Panc1 (cell line): ENCODE results near the gene ASB17. TPM values are rescaled to one million over a fixed set of nuclear protein-coding genes. Genes with fewer than 3 reads are reported as not detected.
"Not testable (repeated sequence)": the region's sequence is repeated elsewhere in the genome, so short reads cannot be mapped to it uniquely, and the experiment has no call there.

Source experiments
- ATAC-seq: fragments of 200-7000 bp; cut with Tn5 transposase; 2 replicates; pipeline ENCODE4 v1.9.1; 2020; ENCODE audit warnings: mild to moderate bottlenecking, moderate library complexity
- BruUV-seq: library from RNA; stranded (reverse); fragments of 400-500 nt; replicated peaks from 2 replicates; lab custom pipeline; 2021; lab: Mats Ljungman, UMichigan
- CTCF ChIA-PET: fragments of 300-600 bp; sonication (Branson Sonifier 250); formaldehyde crosslinking; loops from one replicate; lab custom pipeline; 2022; ENCODE audit warnings: antibody characterized with exemption; lab: Charles Lee
- POLR2A ChIA-PET: fragments of 300-600 bp; sonication (Branson Sonifier 250); formaldehyde crosslinking; loops from one replicate; lab custom pipeline; 2022; ENCODE audit warnings: antibody characterized with exemption; lab: Charles Lee
- DNase-seq: peaks from one replicate; pipeline ENCODE4 v3.0.0-alpha.2; 2010; ENCODE audit warnings: low read depth, low spot score
- H3K27ac ChIP-seq: 2 replicates; pipeline ENCODE4 v1.5.1; 2011; ENCODE audit warnings: mild to moderate bottlenecking, low read length, inconsistent platforms
- H3K27me3 ChIP-seq: fragments of 200-500 bp; sonication (Bioruptor generic); 2 replicates; pipeline ENCODE4 v1.6.0; 2014; ENCODE audit warnings: low read length, inconsistent platforms; ENCODE audit not compliant: control insufficient read depth, insufficient read depth
- H3K36me3 ChIP-seq: fragments of 200-500 bp; sonication (Bioruptor generic); 2 replicates; pipeline ENCODE4 v1.5.1; 2014; ENCODE audit warnings: inconsistent platforms, mild to moderate bottlenecking, low read length, moderate library complexity; ENCODE audit not compliant: control insufficient read depth, insufficient read depth
- H3K4me1 ChIP-seq: 2 replicates; pipeline ENCODE4 v1.5.1; 2011; ENCODE audit warnings: inconsistent platforms, mild to moderate bottlenecking, low read length, moderate library complexity; ENCODE audit not compliant: control insufficient read depth, insufficient read depth
- H3K4me3 ChIP-seq, 2 experiments: 2 replicates each; pipeline ENCODE4 v1.5.1; 2011 to 2012; ENCODE audit warnings: low read depth in 2 of 2, low read length in 2 of 2, mild to moderate bottlenecking in 2 of 2, inconsistent platforms in 1 of 2, moderate library complexity in 1 of 2
- H3K9me3 ChIP-seq: fragments of 200-500 bp; sonication (Bioruptor generic); 2 replicates; pipeline ENCODE4 v1.5.1; 2014; ENCODE audit warnings: low read depth, mild to moderate bottlenecking, inconsistent platforms, low read length, moderate library complexity; ENCODE audit not compliant: control insufficient read depth, insufficient read depth
- CTCF ChIP-seq: fragments of 450-650 bp; IDR thresholded peaks from 2 replicates; pipeline ENCODE4 v1.5.1; 2017; ENCODE audit warnings: mild to moderate bottlenecking
- POLR2AphosphoS5 ChIP-seq: IDR thresholded peaks from 2 replicates; pipeline ENCODE4 v1.6.1; 2012; ENCODE audit warnings: mild to moderate bottlenecking, low read depth, low read length, moderate library complexity
- SIN3A ChIP-seq: IDR thresholded peaks from 2 replicates; pipeline ENCODE4 v1.6.1; 2012; ENCODE audit warnings: low read depth, mild to moderate bottlenecking, low read length, moderate library complexity, borderline replicate concordance; ENCODE audit not compliant: insufficient read depth
- TCF7L2 ChIP-seq: IDR thresholded peaks from 2 replicates; pipeline ENCODE4 v1.6.1; 2011; ENCODE audit warnings: mild to moderate bottlenecking, low read depth, low read length, inconsistent platforms
- in situ Hi-C: cut with HindIII; loops from 2 replicates; pipeline ENCODE4 v1.10.0; 2016; ENCODE audit warnings: low sequenced_read_pairs, low pct_unique_long_range_greater_than_20kb
- intact Hi-C: fragments of 100-400 bp; cut with micrococcal nuclease; formaldehyde crosslinking; loops from one replicate; pipeline ENCODE4 v1.10.0; 2022; ENCODE audit not compliant: unreplicated experiment
- total RNA-seq: library from RNA; stranded (reverse); gene quantifications from one replicate; pipeline ENCODE4 v1.2.1, GENCODE V29; 2021; ENCODE audit not compliant: unreplicated experiment
- TF ChIP-seq, protein P1 (sequence below), 2 experiments: IDR thresholded peaks; 2 replicates each; pipeline ENCODE4 v1.6.1; 2011 to 2012; ENCODE audit warnings: low read depth in 2 of 2, control low read depth in 1 of 2, low read length in 1 of 2, mild to moderate bottlenecking in 1 of 2, moderate library complexity in 1 of 2; ENCODE audit not compliant: insufficient read depth in 1 of 2

Gene ASB17
- total RNA-seq, 1 experiment from 2014 or later: not detected

DNA sequence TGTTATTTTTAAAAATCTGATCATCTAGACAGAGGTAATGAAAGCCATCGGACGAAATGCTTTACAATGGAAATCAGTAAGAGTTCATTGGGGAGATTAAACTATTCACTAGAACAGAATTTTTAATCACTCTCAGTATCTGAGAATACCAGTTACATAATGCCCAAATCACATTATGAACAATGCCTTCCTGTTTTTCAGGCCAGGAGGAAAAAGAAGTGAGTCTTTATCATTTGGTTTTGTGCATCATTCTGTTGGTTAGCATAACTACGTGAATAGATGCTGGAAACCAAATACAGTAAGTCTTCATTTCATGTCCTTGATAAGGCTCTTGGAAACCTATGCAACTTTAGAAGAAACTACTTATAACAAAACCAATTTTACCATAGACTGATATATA lies 18.0 kb upstream of the ASB17 start:
- no peaks in the 10 kb centered on the region for H3K4me1 ChIP-seq
- ATAC-seq: no peak
- in situ Hi-C loops: no loop called here
- CTCF ChIA-PET: no interaction called here
- H3K27me3 ChIP-seq: no peaks in the 10 kb centered on the region
- no TSS peak for BruUV-seq
- DNase-seq: no peak
- TF ChIP-seq TCF7L2 (no peak), SIN3A (no peak), POLR2AphosphoS5 (no peak), CTCF (no peak)
- TF ChIP-seq, protein P1, sequence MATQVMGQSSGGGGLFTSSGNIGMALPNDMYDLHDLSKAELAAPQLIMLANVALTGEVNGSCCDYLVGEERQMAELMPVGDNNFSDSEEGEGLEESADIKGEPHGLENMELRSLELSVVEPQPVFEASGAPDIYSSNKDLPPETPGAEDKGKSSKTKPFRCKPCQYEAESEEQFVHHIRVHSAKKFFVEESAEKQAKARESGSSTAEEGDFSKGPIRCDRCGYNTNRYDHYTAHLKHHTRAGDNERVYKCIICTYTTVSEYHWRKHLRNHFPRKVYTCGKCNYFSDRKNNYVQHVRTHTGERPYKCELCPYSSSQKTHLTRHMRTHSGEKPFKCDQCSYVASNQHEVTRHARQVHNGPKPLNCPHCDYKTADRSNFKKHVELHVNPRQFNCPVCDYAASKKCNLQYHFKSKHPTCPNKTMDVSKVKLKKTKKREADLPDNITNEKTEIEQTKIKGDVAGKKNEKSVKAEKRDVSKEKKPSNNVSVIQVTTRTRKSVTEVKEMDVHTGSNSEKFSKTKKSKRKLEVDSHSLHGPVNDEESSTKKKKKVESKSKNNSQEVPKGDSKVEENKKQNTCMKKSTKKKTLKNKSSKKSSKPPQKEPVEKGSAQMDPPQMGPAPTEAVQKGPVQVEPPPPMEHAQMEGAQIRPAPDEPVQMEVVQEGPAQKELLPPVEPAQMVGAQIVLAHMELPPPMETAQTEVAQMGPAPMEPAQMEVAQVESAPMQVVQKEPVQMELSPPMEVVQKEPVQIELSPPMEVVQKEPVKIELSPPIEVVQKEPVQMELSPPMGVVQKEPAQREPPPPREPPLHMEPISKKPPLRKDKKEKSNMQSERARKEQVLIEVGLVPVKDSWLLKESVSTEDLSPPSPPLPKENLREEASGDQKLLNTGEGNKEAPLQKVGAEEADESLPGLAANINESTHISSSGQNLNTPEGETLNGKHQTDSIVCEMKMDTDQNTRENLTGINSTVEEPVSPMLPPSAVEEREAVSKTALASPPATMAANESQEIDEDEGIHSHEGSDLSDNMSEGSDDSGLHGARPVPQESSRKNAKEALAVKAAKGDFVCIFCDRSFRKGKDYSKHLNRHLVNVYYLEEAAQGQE (IDR thresholded peaks at IDR 0.05; ENCODE audit: insufficient read depth in 1 of 2, low read depth in 2 of 2, low read length in 1 of 2): no peak
- intact Hi-C loops: no loop called here
- H3K36me3 ChIP-seq: no peaks in the 10 kb centered on the region
- H3K27ac ChIP-seq: no peak overlapping the region
- POLR2A ChIA-PET: no interaction called here
- H3K9me3 ChIP-seq: no peaks in the 10 kb centered on the region
- H3K4me3 ChIP-seq: no peak overlapping the region

- DNase-seq, H3K36me3 ChIP-seq, ATAC-seq, BruUV-seq, in situ Hi-C loops, H3K9me3 ChIP-seq, intact Hi-C loops, H3K27me3 ChIP-seq, H3K27ac ChIP-seq, H3K4me3 ChIP-seq, H3K4me1 ChIP-seq, POLR2A ChIA-PET, CTCF ChIA-PET: not testable (repeated sequence)
Measured at GRCh38 chr1:75943037-75943436, 10.8 kb upstream of the ASB17 start.

DNA sequence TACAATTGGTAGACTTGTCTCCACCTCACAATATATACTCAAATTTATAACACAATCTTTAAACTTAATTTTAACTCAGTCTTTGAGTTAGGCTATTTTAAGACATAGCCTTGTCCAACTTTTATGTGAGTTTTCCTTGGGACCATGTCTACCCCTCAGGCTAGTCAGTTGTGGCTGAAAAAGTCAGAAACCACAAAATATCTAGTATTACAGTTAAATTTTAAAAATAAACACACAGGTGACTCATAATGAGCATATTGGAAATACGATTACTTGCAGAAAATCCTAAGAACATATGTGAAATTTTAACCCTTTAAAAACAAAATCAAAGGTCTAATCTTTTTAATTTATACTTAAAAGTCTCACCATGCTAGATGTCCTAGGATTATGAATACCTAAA lies 4.8 kb upstream of the ASB17 start:
- in situ Hi-C loops (no loop called here), intact Hi-C loops (no loop called here)
- Histone ChIP-seq H3K4me3 (no peak overlapping the region), H3K27me3 (no peaks in the 10 kb centered on the region), H3K27ac (no peak overlapping the region), H3K4me1 (no peaks in the 10 kb centered on the region), H3K9me3 (no peaks in the 10 kb centered on the region), H3K36me3 (no peaks in the 10 kb centered on the region)
- POLR2A ChIA-PET: no interaction called here
- CTCF ChIA-PET: no interaction called here
- ATAC-seq: no peak
- BruUV-seq: no TSS peak
- no peak for TF ChIP-seq CTCF
- no peak for TF ChIP-seq POLR2AphosphoS5
- TF ChIP-seq, protein P1 (IDR thresholded peaks at IDR 0.05; ENCODE audit: insufficient read depth in 1 of 2, low read depth in 2 of 2, low read length in 1 of 2): no peak
- DNase-seq: no peak
